Stomach (tissue), 9 donors: Measurements from ENCODE around the gene SLC24A3. TPM values are rescaled to one million over a fixed set of nuclear protein-coding genes. Genes with fewer than 3 reads are reported as not detected.

Experiments used
- DNase-seq, 2 donors: peaks; one replicate each; pipeline versions ENCODE4 v3.0.0 to v3.0.0-alpha.2; 2013 to 2019
- H3K27ac ChIP-seq, 5 donors: fragments of 200-600 bp in 4 of 5; sonication (generic) in 4 of 5; one replicate each; pipeline ENCODE4 v1.5.1; 2013 to 2019; ENCODE audit warnings: mild to moderate bottlenecking in 1 of 5, moderate library complexity in 1 of 5
- H3K27me3 ChIP-seq, 3 donors: fragments of 200-600 bp; sonication (generic); one replicate each; pipeline ENCODE4 v1.5.1; 2017 to 2019; ENCODE audit warnings: mixed run types in 1 of 3
- H3K36me3 ChIP-seq, 4 donors: fragments of 200-600 bp; sonication (generic); 1 replicate in 3 of 4; 2 replicates in 1 of 4; pipeline ENCODE4 v1.5.1; 2016 to 2019
- H3K4me1 ChIP-seq, 4 donors: fragments of 200-600 bp; sonication (generic); one replicate each; pipeline ENCODE4 v1.5.1; 2016 to 2019
- H3K4me3 ChIP-seq, 4 donors: fragments of 200-600 bp; sonication (generic) in 3 of 4; one replicate each; pipeline ENCODE4 v1.5.1; 2016 to 2019; ENCODE audit warnings: mild to moderate bottlenecking in 1 of 4
- H3K9me3 ChIP-seq, 4 donors: fragments of 200-600 bp; sonication (generic); one replicate each; pipeline ENCODE4 v1.5.1; 2016 to 2019
- CTCF ChIP-seq, 7 experiments: fragments of 450-650 bp in 4 of 7; fragments of 200-600 bp in 3 of 7; sonication (generic) in 3 of 7; IDR thresholded peaks; one replicate each; pipeline ENCODE4 v1.5.1; 2016 to 2019; ENCODE audit warnings: antibody characterized with exemption in 7 of 7, control low read depth in 2 of 7, mild to moderate bottlenecking in 1 of 7
- EP300 ChIP-seq: sonication (generic); formaldehyde crosslinking; IDR thresholded peaks from one replicate; pipeline ENCODE4 v1.6.1; 2017; ENCODE audit warnings: antibody characterized with exemption
- POLR2A ChIP-seq, 4 donors: fragments of 450-650 bp; IDR thresholded peaks; one replicate each; pipeline ENCODE4 v1.6.1; 2016; ENCODE audit warnings: antibody characterized with exemption in 4 of 4, control low read depth in 2 of 4, mild to moderate bottlenecking in 1 of 4, moderate library complexity in 1 of 4
- POLR2AphosphoS5 ChIP-seq, 3 donors: sonication (generic); formaldehyde crosslinking; IDR thresholded peaks; one replicate each; pipeline ENCODE4 v1.6.1; 2016; ENCODE audit warnings: antibody characterized with exemption in 3 of 3
- WGBS, 5 donors: extraction: QIAGEN DNeasy Blood & Tissue Kit in 3 of 5; methylation state at CpG; one replicate each; pipeline versions ENCODE4 v1.1.5 to v1.1.7; 2013 to 2018; 5-methylcytosine and 5-hydroxymethylcytosine counted together
- intact Hi-C: fragments of 100-400 bp; cut with DNase I; formaldehyde crosslinking; loops from one replicate; pipeline ENCODE4 v1.15.1; 2023; ENCODE audit warnings: low total_unique reads
- polyA plus RNA-seq, 3 donors: library from polyadenylated mRNA; stranded (reverse); fragments of 200-250 nt; gene quantifications; one replicate each; pipeline ENCODE4 v1.2.3, GENCODE V29; 2013
- total RNA-seq, 5 donors: library from RNA; depleted of rRNA; stranded (reverse); fragments of >200 nt; gene quantifications; one replicate each; pipeline versions ENCODE4 v1.1.0 to v1.2.3, GENCODE V29; 2014 to 2016
- donor health status: healthy with polysubstance abuse.
- donor health status: Bipolar disorder and iron deficiency.
- donor health status: healthy.

Gene SLC24A3
- total and polyA plus RNA-seq, 8 donors, result 1.8 to 9.0 (median 4.5) TPM

- Histone ChIP-seq H3K27me3 (no peaks in the 10 kb centered on the region), H3K4me3 (no peak overlapping the region), H3K9me3 (no peaks in the 10 kb centered on the region), H3K36me3 (no peaks in the 10 kb centered on the region), H3K4me1 (peaks cover 7 to 32% (median 20%) of the 10 kb centered on the region in 4 donors), H3K27ac (no peak overlapping the region)
- 91 to 98% (median 94%) methylated on average over 10 of the region's 10 CpGs for WGBS, 5 donors
- DNase-seq, result no peak
- intact Hi-C loops, result no loop called here
- no peak for TF ChIP-seq CTCF (IDR thresholded peaks at IDR 0.05)
- TF ChIP-seq EP300, result no peak
- no peak for TF ChIP-seq POLR2A (IDR thresholded peaks at IDR 0.05)
- no peak for TF ChIP-seq POLR2AphosphoS5 (IDR thresholded peaks at IDR 0.05)
Measured at GRCh38 chr20:19739351-19739750, 526.9 kb downstream of the SLC24A3 start.

GRCh38 chr20:19740512-19740911 is 528.1 kb downstream of the SLC24A3 start:
- DNase-seq, result no peak
- intact Hi-C loops, result no loop called here
- Histone ChIP-seq H3K4me1 (peaks cover 4 to 22% (median 10%) of the 10 kb centered on the region in 4 donors), H3K9me3 (peaks cover 0 to 5% (median 0%) of the 10 kb centered on the region in 4 donors), H3K27ac (no peak overlapping the region), H3K27me3 (no peaks in the 10 kb centered on the region), H3K36me3 (no peaks in the 10 kb centered on the region), H3K4me3 (no peak overlapping the region)
- TF ChIP-seq CTCF (IDR thresholded peaks at IDR 0.05) (no peak), POLR2A (IDR thresholded peaks at IDR 0.05) (no peak), POLR2AphosphoS5 (IDR thresholded peaks at IDR 0.05) (no peak), EP300 (no peak)
- 63 to 91% (median 80%) methylated on average over 3 of the region's 3 CpGs for WGBS, 5 donors

GRCh38 chr20:19741924-19742323 is 529.5 kb downstream of the SLC24A3 start:
- TF ChIP-seq POLR2A (IDR thresholded peaks at IDR 0.05) (no peak), POLR2AphosphoS5 (IDR thresholded peaks at IDR 0.05) (no peak), EP300 (no peak), CTCF (IDR thresholded peaks at IDR 0.05) (no peak)
- H3K9me3 ChIP-seq, result peaks cover 0 to 9% (median 0%) of the 10 kb centered on the region in 4 donors
- intact Hi-C loops, result no loop called here
- no peaks in the 10 kb centered on the region for H3K36me3 ChIP-seq
- DNase-seq, result peak in 1 of 2 donors; percentile 28
- H3K4me1 ChIP-seq, result peaks cover 0 to 9% (median 3%) of the 10 kb centered on the region in 4 donors
- H3K4me3 ChIP-seq, result no peak overlapping the region
- no peak overlapping the region for H3K27ac ChIP-seq
- 79 to 90% (median 87%) methylated on average over 2 of the region's 2 CpGs for WGBS, 5 donors
- no peaks in the 10 kb centered on the region for H3K27me3 ChIP-seq

GRCh38 chr20:19742974-19743639 is 530.7 kb downstream of the SLC24A3 start:
- intact Hi-C loops, result no loop called here
- Histone ChIP-seq H3K4me3 (no peak overlapping the region), H3K36me3 (no peaks in the 10 kb centered on the region), H3K4me1 (no peaks in the 10 kb centered on the region), H3K27ac (no peak overlapping the region), H3K9me3 (peaks cover 0 to 9% (median 0%) of the 10 kb centered on the region in 4 donors), H3K27me3 (no peaks in the 10 kb centered on the region)
- WGBS, 5 donors, result 83 to 94% (median 87%) methylated on average over 9 of the region's 9 CpGs
- no peak for TF ChIP-seq POLR2AphosphoS5 (IDR thresholded peaks at IDR 0.05)
- TF ChIP-seq POLR2A (IDR thresholded peaks at IDR 0.05), result no peak
- DNase-seq, result no peak

GRCh38 chr20:19743640-19743995 is 531.2 kb downstream of the SLC24A3 start:
- intact Hi-C loops, result no loop called here
- Histone ChIP-seq H3K27me3 (no peaks in the 10 kb centered on the region), H3K4me1 (no peaks in the 10 kb centered on the region), H3K36me3 (no peaks in the 10 kb centered on the region), H3K27ac (no peak overlapping the region), H3K9me3 (peaks cover 0 to 9% (median 0%) of the 10 kb centered on the region in 4 donors), H3K4me3 (no peak overlapping the region)
- DNase-seq, result no peak
- no peak for TF ChIP-seq CTCF (IDR thresholded peaks at IDR 0.05)
- no peak for TF ChIP-seq POLR2AphosphoS5 (IDR thresholded peaks at IDR 0.05)
- no peak for TF ChIP-seq EP300
- no peak for TF ChIP-seq POLR2A (IDR thresholded peaks at IDR 0.05)
- 27 to 84% (median 47%) methylated on average over 1 of the region's 1 CpG for WGBS, 5 donors
